ENCODE measurements around the gene UVRAG. TPM values are rescaled to one million over a fixed set of nuclear protein-coding genes. Genes with fewer than 3 reads are reported as not detected.

The UVRAG gene
- total RNA-seq, 1 donor, result 28.2 TPM

DNA sequence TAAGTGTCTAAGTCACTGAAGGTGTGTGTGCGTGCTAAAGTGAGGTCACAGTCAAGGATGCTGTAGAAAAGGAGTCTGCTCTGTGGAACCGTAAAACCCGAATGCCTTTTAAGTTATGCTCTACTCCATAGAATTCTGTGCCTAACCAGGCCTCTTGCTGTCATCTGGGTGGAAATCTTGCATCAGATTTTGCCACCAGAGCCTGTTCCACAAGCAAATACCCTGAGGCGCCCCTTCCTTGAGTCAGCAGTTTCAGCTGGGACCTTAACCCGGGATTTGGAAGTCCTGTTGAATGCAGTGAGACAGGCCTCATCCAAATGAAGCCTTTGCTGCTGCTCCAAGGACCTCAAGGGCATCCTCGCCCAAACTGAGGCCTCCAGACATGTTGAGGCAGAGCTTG, 281.5 kb downstream of the UVRAG start:
- Histone ChIP-seq H3K27me3 (ENCODE audit: insufficient read depth, low read length) (no peaks in the 10 kb centered on the region), H2AFZ (ENCODE audit: low read length) (no peak overlapping the region), H4K20me1 (ENCODE audit: insufficient read depth, low read length) (peaks cover 4% of the 10 kb centered on the region), H3K9me3 (ENCODE audit: low read depth, low read length) (no peaks in the 10 kb centered on the region), H3K27ac (ENCODE audit: low read depth, low read length) (no peak overlapping the region), H3K4me2 (ENCODE audit: insufficient read depth, low read length) (no peak overlapping the region), H3K4me1 (ENCODE audit: insufficient read depth, low read length) (no peaks in the 10 kb centered on the region), H3K36me3 (ENCODE audit: insufficient read depth, low read length) (no peaks in the 10 kb centered on the region), H3K4me3 (ENCODE audit: insufficient read depth, low read length) (no peak overlapping the region), H3K79me2 (ENCODE audit: insufficient read depth, low read length) (no peaks in the 10 kb centered on the region)
- DNase-seq (ENCODE audit: insufficient read length, low spot score, missing footprints), result no peak
- TF ChIP-seq, protein P1, sequence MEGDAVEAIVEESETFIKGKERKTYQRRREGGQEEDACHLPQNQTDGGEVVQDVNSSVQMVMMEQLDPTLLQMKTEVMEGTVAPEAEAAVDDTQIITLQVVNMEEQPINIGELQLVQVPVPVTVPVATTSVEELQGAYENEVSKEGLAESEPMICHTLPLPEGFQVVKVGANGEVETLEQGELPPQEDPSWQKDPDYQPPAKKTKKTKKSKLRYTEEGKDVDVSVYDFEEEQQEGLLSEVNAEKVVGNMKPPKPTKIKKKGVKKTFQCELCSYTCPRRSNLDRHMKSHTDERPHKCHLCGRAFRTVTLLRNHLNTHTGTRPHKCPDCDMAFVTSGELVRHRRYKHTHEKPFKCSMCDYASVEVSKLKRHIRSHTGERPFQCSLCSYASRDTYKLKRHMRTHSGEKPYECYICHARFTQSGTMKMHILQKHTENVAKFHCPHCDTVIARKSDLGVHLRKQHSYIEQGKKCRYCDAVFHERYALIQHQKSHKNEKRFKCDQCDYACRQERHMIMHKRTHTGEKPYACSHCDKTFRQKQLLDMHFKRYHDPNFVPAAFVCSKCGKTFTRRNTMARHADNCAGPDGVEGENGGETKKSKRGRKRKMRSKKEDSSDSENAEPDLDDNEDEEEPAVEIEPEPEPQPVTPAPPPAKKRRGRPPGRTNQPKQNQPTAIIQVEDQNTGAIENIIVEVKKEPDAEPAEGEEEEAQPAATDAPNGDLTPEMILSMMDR (IDR thresholded peaks at IDR 0.05; ENCODE audit: extremely low read depth, low read depth, low read length), result no peak

DNA sequence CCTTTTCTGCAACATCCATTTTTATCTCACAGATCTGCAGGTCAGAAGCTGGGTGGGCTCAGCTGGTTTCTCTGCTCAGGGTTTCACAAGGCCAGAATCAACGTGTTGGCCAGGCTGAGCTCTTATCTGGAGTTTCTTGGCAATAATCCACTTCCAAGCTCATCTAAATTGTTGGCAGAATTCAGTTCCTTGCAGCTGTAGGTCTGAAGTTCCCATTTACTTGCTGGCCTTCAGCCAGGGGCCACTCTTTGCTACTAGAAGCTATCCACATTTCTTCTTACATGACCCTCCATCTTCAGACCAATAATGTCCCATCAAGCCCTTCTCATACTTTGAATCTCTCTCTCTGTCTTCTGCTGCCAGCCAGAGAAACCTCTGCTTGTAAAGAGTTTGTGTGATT, 287.8 kb downstream of the UVRAG start:
- Histone ChIP-seq H3K27ac (ENCODE audit: low read depth, low read length) (no peak overlapping the region), H4K20me1 (ENCODE audit: insufficient read depth, low read length) (no peaks in the 10 kb centered on the region), H2AFZ (ENCODE audit: low read length) (no peak overlapping the region), H3K4me3 (ENCODE audit: insufficient read depth, low read length) (no peak overlapping the region), H3K27me3 (ENCODE audit: insufficient read depth, low read length) (no peaks in the 10 kb centered on the region), H3K36me3 (ENCODE audit: insufficient read depth, low read length) (no peaks in the 10 kb centered on the region), H3K4me2 (ENCODE audit: insufficient read depth, low read length) (no peak overlapping the region), H3K4me1 (ENCODE audit: insufficient read depth, low read length) (no peaks in the 10 kb centered on the region), H3K9me3 (ENCODE audit: low read depth, low read length) (no peaks in the 10 kb centered on the region), H3K79me2 (ENCODE audit: insufficient read depth, low read length) (peaks cover 2% of the 10 kb centered on the region)
- TF ChIP-seq, protein P1 (IDR thresholded peaks at IDR 0.05; ENCODE audit: extremely low read depth, low read depth, low read length), result no peak
- DNase-seq (ENCODE audit: insufficient read length, low spot score, missing footprints), result no peak

DNA sequence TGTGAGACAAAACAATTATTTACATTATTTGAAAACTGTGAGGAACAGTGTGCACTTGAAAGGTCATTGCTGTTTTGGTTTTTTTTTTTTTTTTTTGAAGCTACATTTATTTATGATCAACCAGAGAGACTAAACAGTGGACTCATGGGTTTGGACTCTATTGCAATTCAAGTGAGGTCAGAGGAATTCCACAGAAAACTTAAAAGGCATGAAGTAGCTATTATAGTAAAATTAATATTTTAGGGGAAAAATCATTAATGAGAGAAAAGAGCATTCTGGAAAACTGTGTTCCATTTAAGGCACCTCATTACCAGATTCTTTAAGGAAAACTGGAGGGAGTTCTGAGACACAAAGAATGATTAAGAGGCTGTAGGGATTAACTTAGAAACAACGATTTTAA, 288.4 kb downstream of the UVRAG start:
- H3K4me3 ChIP-seq (ENCODE audit: insufficient read depth, low read length), result no peak overlapping the region
- no peak overlapping the region for H3K27ac ChIP-seq (ENCODE audit: low read depth, low read length)
- no peaks in the 10 kb centered on the region for H3K9me3 ChIP-seq (ENCODE audit: low read depth, low read length)
- no peaks in the 10 kb centered on the region for H4K20me1 ChIP-seq (ENCODE audit: insufficient read depth, low read length)
- no peaks in the 10 kb centered on the region for H3K36me3 ChIP-seq (ENCODE audit: insufficient read depth, low read length)
- peaks cover 2% of the 10 kb centered on the region for H3K79me2 ChIP-seq (ENCODE audit: insufficient read depth, low read length)
- H2AFZ ChIP-seq (ENCODE audit: low read length), result no peak overlapping the region
- DNase-seq (ENCODE audit: insufficient read length, low spot score, missing footprints), result no peak
- TF ChIP-seq, protein P1 (IDR thresholded peaks at IDR 0.05; ENCODE audit: extremely low read depth, low read depth, low read length), result no peak
- H3K4me2 ChIP-seq (ENCODE audit: insufficient read depth, low read length), result no peak overlapping the region
- no peaks in the 10 kb centered on the region for H3K27me3 ChIP-seq (ENCODE audit: insufficient read depth, low read length)
- H3K4me1 ChIP-seq (ENCODE audit: insufficient read depth, low read length), result no peaks in the 10 kb centered on the region

DNA sequence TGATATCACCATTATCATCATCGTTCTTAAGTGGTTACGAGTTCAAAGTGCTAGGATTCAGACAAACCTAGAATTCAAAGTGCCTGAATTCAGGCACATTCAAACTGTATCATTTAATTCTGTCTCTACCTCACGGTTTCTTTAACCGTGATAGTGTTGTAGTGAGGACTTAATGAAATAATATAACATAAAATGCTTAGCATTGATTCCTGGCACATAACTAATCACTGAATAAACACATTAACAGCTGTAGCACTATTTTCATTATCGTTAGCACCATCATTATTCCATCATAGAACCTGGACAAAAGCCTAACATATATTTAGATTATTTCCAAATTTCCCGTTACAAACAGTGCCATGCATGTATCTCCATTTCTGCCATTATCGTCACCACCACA, 289.3 kb downstream of the UVRAG start:
- Histone ChIP-seq H3K27me3 (ENCODE audit: insufficient read depth, low read length) (no peaks in the 10 kb centered on the region), H2AFZ (ENCODE audit: low read length) (no peak overlapping the region), H3K36me3 (ENCODE audit: insufficient read depth, low read length) (no peaks in the 10 kb centered on the region), H3K79me2 (ENCODE audit: insufficient read depth, low read length) (peaks cover 2% of the 10 kb centered on the region), H3K4me2 (ENCODE audit: insufficient read depth, low read length) (no peak overlapping the region), H3K4me1 (ENCODE audit: insufficient read depth, low read length) (no peaks in the 10 kb centered on the region), H3K9me3 (ENCODE audit: low read depth, low read length) (no peaks in the 10 kb centered on the region), H3K4me3 (ENCODE audit: insufficient read depth, low read length) (no peak overlapping the region), H4K20me1 (ENCODE audit: insufficient read depth, low read length) (no peaks in the 10 kb centered on the region), H3K27ac (ENCODE audit: low read depth, low read length) (no peak overlapping the region)
- no peak for DNase-seq (ENCODE audit: insufficient read length, low spot score, missing footprints)
- TF ChIP-seq, protein P1 (IDR thresholded peaks at IDR 0.05; ENCODE audit: extremely low read depth, low read depth, low read length), result no peak

All from osteoblast (primary cell).